Renal pelvis (tissue), 4 donors: ENCODE data around the gene C2orf68. TPM values are rescaled to one million over a fixed set of nuclear protein-coding genes. Genes with fewer than 3 reads are reported as not detected.
"Not testable (repeated sequence)": the region's sequence is repeated elsewhere in the genome, so short reads cannot be mapped to it uniquely, and the experiment has no call there.

Experiments used
- DNase-seq: peaks from one replicate; pipeline ENCODE4 v3.0.0-alpha.2; 2013
- polyA plus RNA-seq, 3 donors: library from polyadenylated mRNA; unstranded; fragments of 120-200 nt; gene quantifications; one replicate each; pipeline ENCODE4 v1.2.1, GENCODE V29; 2013; ENCODE audit not compliant: insufficient read length in 3 of 3

C2orf68 gene
- polyA plus RNA-seq, 3 donors, result 51.7 to 80.5 (median 77.9) TPM

GRCh38 chr2:85602476-85603234 is 9.2 kb downstream of the C2orf68 start, which contains the start of gene TMEM150A:
TSS of gene TMEM150A (minus strand) at chr2:85602698. CDS start at chr2:85601948, 750 bp downstream.
- peak; percentile 93 for DNase-seq

- DNase-seq, result no peak
Observed at GRCh38 chr2:85601771-85602475, 9.9 kb downstream of the C2orf68 start.

GRCh38 chr2:85600951-85601770 is 10.7 kb downstream of the C2orf68 start:
- DNase-seq, result no peak

GRCh38 chr2:85600235-85600575 is 11.7 kb downstream of the C2orf68 start:
- DNase-seq, result no peak

- no peak for DNase-seq
Observed at GRCh38 chr2:85599468-85600234, 12.2 kb downstream of the C2orf68 start.

GRCh38 chr2:85598594-85599340 is 13.1 kb downstream of the C2orf68 start:
- DNase-seq, result no peak

- no peak for DNase-seq
Observed at GRCh38 chr2:85597241-85597640, 14.6 kb downstream of the C2orf68 start.

- DNase-seq, result no peak
Observed at GRCh38 chr2:85596486-85597143, 15.3 kb downstream of the C2orf68 start.

- DNase-seq, result no peak
Observed at GRCh38 chr2:85596026-85596333, 15.9 kb downstream of the C2orf68 start.

- peak; percentile 98 for DNase-seq
Observed at GRCh38 chr2:85595301-85596025, 16.4 kb downstream of the C2orf68 start, which contains the start of gene RNF181. TSS of gene RNF181 (plus strand) at chr2:85595745. CDS start at chr2:85595764, 19 bp downstream.

GRCh38 chr2:85594715-85595300 is 17.1 kb downstream of the C2orf68 start:
- DNase-seq, result no peak

- DNase-seq, result no peak
Observed at GRCh38 chr2:85593023-85593422, 18.8 kb downstream of the C2orf68 start.

GRCh38 chr2:85592299-85592698 is 19.6 kb downstream of the C2orf68 start:
- DNase-seq, result not testable (repeated sequence)

- DNase-seq, result no peak
Observed at GRCh38 chr2:85591563-85591962, 20.3 kb downstream of the C2orf68 start.

- no peak for DNase-seq
Observed at GRCh38 chr2:85590950-85591349, 20.9 kb downstream of the C2orf68 start.

GRCh38 chr2:85589982-85590791 is 21.7 kb downstream of the C2orf68 start:
- DNase-seq, result no peak

GRCh38 chr2:85589181-85589580 is 22.7 kb downstream of the C2orf68 start:
- no peak for DNase-seq

GRCh38 chr2:85588645-85589044 is 23.2 kb downstream of the C2orf68 start:
- no peak for DNase-seq
